ENCODE data around the gene CD7.

- TF ChIP-seq, protein P1, sequence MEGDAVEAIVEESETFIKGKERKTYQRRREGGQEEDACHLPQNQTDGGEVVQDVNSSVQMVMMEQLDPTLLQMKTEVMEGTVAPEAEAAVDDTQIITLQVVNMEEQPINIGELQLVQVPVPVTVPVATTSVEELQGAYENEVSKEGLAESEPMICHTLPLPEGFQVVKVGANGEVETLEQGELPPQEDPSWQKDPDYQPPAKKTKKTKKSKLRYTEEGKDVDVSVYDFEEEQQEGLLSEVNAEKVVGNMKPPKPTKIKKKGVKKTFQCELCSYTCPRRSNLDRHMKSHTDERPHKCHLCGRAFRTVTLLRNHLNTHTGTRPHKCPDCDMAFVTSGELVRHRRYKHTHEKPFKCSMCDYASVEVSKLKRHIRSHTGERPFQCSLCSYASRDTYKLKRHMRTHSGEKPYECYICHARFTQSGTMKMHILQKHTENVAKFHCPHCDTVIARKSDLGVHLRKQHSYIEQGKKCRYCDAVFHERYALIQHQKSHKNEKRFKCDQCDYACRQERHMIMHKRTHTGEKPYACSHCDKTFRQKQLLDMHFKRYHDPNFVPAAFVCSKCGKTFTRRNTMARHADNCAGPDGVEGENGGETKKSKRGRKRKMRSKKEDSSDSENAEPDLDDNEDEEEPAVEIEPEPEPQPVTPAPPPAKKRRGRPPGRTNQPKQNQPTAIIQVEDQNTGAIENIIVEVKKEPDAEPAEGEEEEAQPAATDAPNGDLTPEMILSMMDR (IDR thresholded peaks at IDR 0.05), result no peak
- TF ChIP-seq POLR2A (IDR thresholded peaks at IDR 0.05), result no peak
- TF ChIP-seq EP300 (IDR thresholded peaks at IDR 0.05), result no peak
- no peak for TF ChIP-seq POLR2AphosphoS5 (IDR thresholded peaks at IDR 0.05)
These were observed 40.5 kb downstream of the CD7 start for GRCh38 chr17:82276938-82277337.

Data from stomach (tissue), 4 donors.